ENCODE results near the gene MLH3. TPM values are rescaled to one million over a fixed set of nuclear protein-coding genes. Genes with fewer than 3 reads are reported as not detected.

The MLH3 gene
- total RNA-seq, 8 experiments from 2014 or later, result 12.2 to 37.4 (median 21.3) TPM

DNA sequence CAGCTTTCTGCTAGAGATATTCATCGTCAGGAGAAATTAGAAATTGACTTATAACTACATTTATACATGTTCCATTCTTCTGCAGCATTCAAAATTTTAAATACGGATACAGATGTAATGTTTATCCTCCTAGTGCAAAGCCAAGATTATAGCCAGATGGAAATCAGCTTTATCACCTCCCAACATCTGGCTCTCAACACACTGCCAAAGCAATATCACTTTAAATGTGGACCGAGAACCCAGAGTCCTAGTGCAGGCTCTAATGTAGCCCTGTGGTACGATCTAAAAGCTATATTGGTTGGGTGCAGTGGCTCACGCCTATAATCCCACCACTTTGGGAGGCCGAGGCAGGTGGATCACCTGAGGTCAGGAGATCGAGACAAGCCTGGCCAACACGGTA, 6.5 kb downstream of the MLH3 start:
- peak in 1 of 8 experiments; percentile 57 for ATAC-seq (replicated peaks in 6 of 8)
- WGBS, 10 experiments, result 19 to 100% (median 87%) methylated on average over 1 to 5 of the region's 8 CpGs
- Histone ChIP-seq H3K27ac (no peak overlapping the region), H3K4me3 (no peak overlapping the region), H3K4me1 (replicated peaks in 1 of 2) (no peaks in the 10 kb centered on the region)
- in situ Hi-C loops (cut with MboI; ENCODE audit: low pct_unique_long_range_greater_than_20kb in 2 of 9, low sequenced_read_pairs in 9 of 9, unreplicated experiment in 9 of 9), result no loop called here

- Histone ChIP-seq H3K4me1 (replicated peaks in 1 of 2) (no peaks in the 10 kb centered on the region), H3K27ac (no peak overlapping the region), H3K4me3 (no peak overlapping the region)
- 0 to 83% (median 47%) methylated on average over 1 to 2 of the region's 2 CpGs for WGBS, 10 experiments
- ATAC-seq (replicated peaks in 6 of 8), result no peak
- in situ Hi-C loops (cut with MboI; ENCODE audit: low pct_unique_long_range_greater_than_20kb in 2 of 9, low sequenced_read_pairs in 9 of 9, unreplicated experiment in 9 of 9), result no loop called here
Measured at GRCh38 chr14:75044322-75044721, 6.9 kb downstream of the MLH3 start.

DNA sequence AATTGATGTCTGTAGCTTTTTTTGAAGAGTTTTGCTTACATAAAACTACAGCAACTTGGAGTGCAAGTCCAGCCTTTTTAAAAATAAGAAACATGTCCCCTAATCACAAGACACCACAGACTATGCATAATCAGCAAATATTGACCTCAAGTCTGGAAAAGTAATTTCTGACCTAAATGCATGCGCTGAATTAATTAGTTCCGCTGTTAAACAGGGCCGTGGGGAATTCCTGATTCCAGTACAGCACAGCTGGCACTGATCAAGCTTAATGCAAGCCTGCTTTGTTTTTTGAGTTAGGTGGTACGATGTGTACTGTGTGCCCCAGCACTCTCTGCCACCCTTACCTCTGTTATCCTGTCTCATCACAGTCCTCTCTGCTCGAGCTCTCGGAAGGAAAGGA, 9.2 kb downstream of the MLH3 start:
- peak in 3 of 8 experiments; percentile 42 to 81 (median 45) for ATAC-seq (replicated peaks in 6 of 8)
- WGBS, 10 experiments, result 0 to 100% (median 74%) methylated on average over 1 to 6 of the region's 6 CpGs; no CpG with 5 or more reads in 1 of the 10 experiments
- in situ Hi-C loops (cut with MboI; ENCODE audit: low pct_unique_long_range_greater_than_20kb in 2 of 9, low sequenced_read_pairs in 9 of 9, unreplicated experiment in 9 of 9), result no loop called here
- H3K4me3 ChIP-seq, result no peak overlapping the region
- H3K4me1 ChIP-seq (replicated peaks in 1 of 2), result no peaks in the 10 kb centered on the region
- H3K27ac ChIP-seq, result no peak overlapping the region

DNA sequence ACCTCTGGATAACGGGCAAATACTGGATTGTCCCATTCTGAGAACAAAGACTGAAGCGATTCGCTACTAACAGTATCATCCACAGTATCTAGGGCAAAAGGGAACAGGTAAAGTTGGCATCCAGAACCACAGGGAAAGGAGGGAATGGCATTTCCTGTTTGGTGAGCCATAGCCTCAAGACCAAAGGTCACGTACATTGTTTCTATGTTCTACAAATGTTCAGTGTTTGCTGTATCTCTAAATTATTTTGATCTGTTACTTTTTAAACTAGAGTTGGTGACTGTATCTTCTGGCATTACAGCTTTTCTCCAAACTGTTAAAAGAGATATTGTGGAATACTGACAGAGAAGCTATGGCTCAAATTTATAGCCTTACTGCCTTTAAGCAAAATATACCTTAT, 9.7 kb downstream of the MLH3 start:
- no peak for ATAC-seq (replicated peaks in 6 of 8)
- in situ Hi-C loops (cut with MboI; ENCODE audit: low pct_unique_long_range_greater_than_20kb in 2 of 9, low sequenced_read_pairs in 9 of 9, unreplicated experiment in 9 of 9), result no loop called here
- no peaks in the 10 kb centered on the region for H3K4me1 ChIP-seq (replicated peaks in 1 of 2)
- no peak overlapping the region for H3K4me3 ChIP-seq
- no peak overlapping the region for H3K27ac ChIP-seq
- 60 to 100% (median 99%) methylated on average over 1 to 4 of the region's 4 CpGs for WGBS, 10 experiments

GRCh38 chr14:75040959-75041358, 10.3 kb downstream of the MLH3 start:
- Histone ChIP-seq H3K27ac (no peak overlapping the region), H3K4me3 (no peak overlapping the region), H3K4me1 (replicated peaks in 1 of 2) (no peaks in the 10 kb centered on the region)
- in situ Hi-C loops (cut with MboI; ENCODE audit: low pct_unique_long_range_greater_than_20kb in 2 of 9, low sequenced_read_pairs in 9 of 9, unreplicated experiment in 9 of 9), result no loop called here
- WGBS, 10 experiments, result 80 to 100% (median 100%) methylated on average over 1 to 2 of the region's 2 CpGs; no CpG with 5 or more reads in 4 of the 10 experiments
- no peak for ATAC-seq (replicated peaks in 6 of 8)

- no peak for ATAC-seq (replicated peaks in 6 of 8)
- in situ Hi-C loops (cut with MboI; ENCODE audit: low pct_unique_long_range_greater_than_20kb in 2 of 9, low sequenced_read_pairs in 9 of 9, unreplicated experiment in 9 of 9), result no loop called here
- Histone ChIP-seq H3K27ac (no peak overlapping the region), H3K4me3 (no peak overlapping the region), H3K4me1 (replicated peaks in 1 of 2) (no peaks in the 10 kb centered on the region)
- WGBS, 10 experiments, result 83 to 100% (median 100%) methylated on average over 1 of the region's 1 CpG; no CpG with 5 or more reads in 1 of the 10 experiments
Measured at GRCh38 chr14:75040507-75040906, 10.8 kb downstream of the MLH3 start.

- no peak overlapping the region for H3K27ac ChIP-seq
- WGBS, 10 experiments, result 0 to 100% (median 96%) methylated on average over 1 to 2 of the region's 2 CpGs; no CpG with 5 or more reads in 2 of the 10 experiments
- H3K4me3 ChIP-seq, result no peak overlapping the region
- in situ Hi-C loops (cut with MboI; ENCODE audit: low pct_unique_long_range_greater_than_20kb in 2 of 9, low sequenced_read_pairs in 9 of 9, unreplicated experiment in 9 of 9), result no loop called here
- no peak for ATAC-seq (replicated peaks in 6 of 8)
- no peaks in the 10 kb centered on the region for H3K4me1 ChIP-seq (replicated peaks in 1 of 2)
Measured at GRCh38 chr14:75032939-75033338, 18.3 kb downstream of the MLH3 start.

- WGBS, 10 experiments, result 0% methylated on average over 1 of the region's 1 CpG; no CpG with 5 or more reads in 6 of the 10 experiments
- Histone ChIP-seq H3K4me3 (no peak overlapping the region), H3K4me1 (replicated peaks in 1 of 2) (no peaks in the 10 kb centered on the region), H3K27ac (no peak overlapping the region)
- ATAC-seq (replicated peaks in 6 of 8), result no peak
- in situ Hi-C loops (cut with MboI; ENCODE audit: low pct_unique_long_range_greater_than_20kb in 2 of 9, low sequenced_read_pairs in 9 of 9, unreplicated experiment in 9 of 9), result no loop called here
Measured at GRCh38 chr14:75030147-75030546, 21.1 kb downstream of the MLH3 start.

DNA sequence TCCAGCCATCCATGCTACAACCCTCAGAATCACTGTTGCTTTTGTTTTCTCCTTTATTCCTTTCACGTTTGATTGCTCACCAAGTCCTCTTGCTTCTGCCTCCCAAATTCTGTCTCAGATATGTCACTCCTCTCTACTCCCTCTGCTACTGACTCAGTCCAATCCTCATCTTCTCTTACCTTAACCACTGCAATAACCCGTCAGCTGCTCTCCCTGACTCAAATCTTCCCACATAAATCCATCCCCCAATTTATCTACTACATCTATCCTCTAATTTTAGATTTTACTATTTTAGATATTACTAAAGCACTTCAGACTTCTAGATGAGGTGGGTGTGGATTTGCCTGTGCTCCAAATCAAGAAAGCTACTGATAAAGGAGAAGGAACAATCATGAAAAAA, 25.4 kb downstream of the MLH3 start:
- no peak for ATAC-seq (replicated peaks in 6 of 8)
- in situ Hi-C loops (cut with MboI; ENCODE audit: low pct_unique_long_range_greater_than_20kb in 2 of 9, low sequenced_read_pairs in 9 of 9, unreplicated experiment in 9 of 9), result no loop called here

GRCh38 chr14:75025082-75025481, 26.2 kb downstream of the MLH3 start:
- WGBS, 10 experiments, result 53 to 100% (median 89%) methylated on average over 2 to 4 of the region's 4 CpGs; no CpG with 5 or more reads in 1 of the 10 experiments

More for the DNA sequence above, 25.4 kb downstream of the MLH3 start:
- H3K27ac ChIP-seq, result no peak overlapping the region
- H3K4me1 ChIP-seq (replicated peaks in 1 of 2), result no peaks in the 10 kb centered on the region
- 82 to 100% (median 88%) methylated on average over 1 to 2 of the region's 2 CpGs for WGBS, 10 experiments
- no peak overlapping the region for H3K4me3 ChIP-seq

DNA sequence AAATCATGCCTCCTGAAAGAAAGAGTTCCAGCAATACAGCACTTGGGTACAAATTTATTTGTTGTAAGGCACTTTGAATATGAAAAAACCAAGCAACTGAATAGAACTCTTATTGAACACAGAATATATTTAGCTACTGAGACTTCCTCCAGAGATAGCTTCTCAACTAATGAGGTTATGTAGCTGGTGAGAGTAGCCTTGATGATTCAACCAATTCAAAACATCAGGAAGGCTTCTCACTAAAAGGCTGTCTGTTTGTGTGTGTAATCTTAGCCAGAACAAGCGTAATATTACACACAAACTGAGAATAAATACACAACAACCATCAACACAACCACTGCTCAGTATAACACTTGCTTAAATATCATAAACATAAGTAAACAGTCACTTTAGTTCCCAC, 28.2 kb downstream of the MLH3 start:
- no peak for ATAC-seq (replicated peaks in 6 of 8)
- H3K27ac ChIP-seq, result no peak overlapping the region
- 80 to 100% (median 95%) methylated on average over 1 of the region's 1 CpG; no CpG with 5 or more reads in 4 of the 10 experiments for WGBS, 10 experiments
- in situ Hi-C loops (cut with MboI; ENCODE audit: low pct_unique_long_range_greater_than_20kb in 2 of 9, low sequenced_read_pairs in 9 of 9, unreplicated experiment in 9 of 9), result no loop called here
- no peaks in the 10 kb centered on the region for H3K4me1 ChIP-seq (replicated peaks in 1 of 2)
- no peak overlapping the region for H3K4me3 ChIP-seq

More at GRCh38 chr14:75025082-75025481, 26.2 kb downstream of the MLH3 start:
- Histone ChIP-seq H3K4me3 (no peak overlapping the region), H3K27ac (no peak overlapping the region), H3K4me1 (replicated peaks in 1 of 2) (no peaks in the 10 kb centered on the region)
- peak in 1 of 8 experiments; percentile 47 for ATAC-seq (replicated peaks in 6 of 8)
- in situ Hi-C loops (cut with MboI; ENCODE audit: low pct_unique_long_range_greater_than_20kb in 2 of 9, low sequenced_read_pairs in 9 of 9, unreplicated experiment in 9 of 9), result no loop called here

DNA sequence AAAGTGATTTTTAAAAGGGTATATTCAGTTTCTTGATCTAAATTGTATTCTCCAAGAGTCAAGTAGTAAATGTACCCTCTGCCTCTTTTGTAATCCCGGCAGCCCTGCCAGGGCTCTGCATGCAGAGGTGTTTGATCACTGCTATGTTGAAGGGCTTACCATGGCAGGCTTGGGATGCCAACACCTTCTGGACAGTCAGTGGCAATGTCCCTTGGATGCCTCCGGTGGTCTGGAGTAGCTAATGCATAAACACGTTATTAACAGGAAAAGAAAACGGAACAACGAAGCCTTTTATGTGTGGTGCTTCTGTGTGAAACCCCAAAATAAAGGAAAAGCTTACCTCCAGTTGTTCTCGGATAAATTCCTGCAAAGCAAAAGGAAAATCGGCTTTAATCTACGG, 28.6 kb downstream of the MLH3 start:
- Histone ChIP-seq H3K4me1 (replicated peaks in 1 of 2) (no peaks in the 10 kb centered on the region), H3K4me3 (no peak overlapping the region), H3K27ac (no peak overlapping the region)
- no peak for ATAC-seq (replicated peaks in 6 of 8)
- 59 to 100% (median 85%) methylated on average over 3 to 8 of the region's 8 CpGs for WGBS, 10 experiments
- in situ Hi-C loops (cut with MboI; ENCODE audit: low pct_unique_long_range_greater_than_20kb in 2 of 9, low sequenced_read_pairs in 9 of 9, unreplicated experiment in 9 of 9), result no loop called here

DNA sequence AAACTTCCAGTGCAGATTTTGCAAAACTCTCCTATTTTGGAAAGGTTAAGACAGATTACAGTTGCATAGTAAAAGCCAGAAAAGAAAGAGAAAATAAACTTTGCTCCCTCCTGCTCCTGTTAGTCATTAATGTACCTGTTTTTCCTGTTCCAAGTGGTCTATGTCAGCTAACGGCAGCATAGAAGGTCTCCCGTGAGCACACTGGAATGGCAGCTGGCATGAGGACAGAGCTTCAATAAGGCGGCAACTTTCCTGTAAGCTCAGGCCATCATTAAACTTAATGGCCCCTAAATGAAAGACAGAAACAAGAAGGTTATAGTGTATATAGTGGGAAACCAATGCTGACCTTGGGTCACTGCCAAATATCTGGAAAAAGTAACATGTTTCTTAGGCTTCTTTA, 32.6 kb downstream of the MLH3 start:
- in situ Hi-C loops (cut with MboI; ENCODE audit: low pct_unique_long_range_greater_than_20kb in 2 of 9, low sequenced_read_pairs in 9 of 9, unreplicated experiment in 9 of 9), result no loop called here
- WGBS, 10 experiments, result 80 to 100% (median 100%) methylated on average over 1 to 3 of the region's 3 CpGs; no CpG with 5 or more reads in 1 of the 10 experiments
- Histone ChIP-seq H3K4me3 (no peak overlapping the region), H3K4me1 (replicated peaks in 1 of 2) (no peaks in the 10 kb centered on the region), H3K27ac (no peak overlapping the region)
- ATAC-seq (replicated peaks in 6 of 8), result no peak

DNA sequence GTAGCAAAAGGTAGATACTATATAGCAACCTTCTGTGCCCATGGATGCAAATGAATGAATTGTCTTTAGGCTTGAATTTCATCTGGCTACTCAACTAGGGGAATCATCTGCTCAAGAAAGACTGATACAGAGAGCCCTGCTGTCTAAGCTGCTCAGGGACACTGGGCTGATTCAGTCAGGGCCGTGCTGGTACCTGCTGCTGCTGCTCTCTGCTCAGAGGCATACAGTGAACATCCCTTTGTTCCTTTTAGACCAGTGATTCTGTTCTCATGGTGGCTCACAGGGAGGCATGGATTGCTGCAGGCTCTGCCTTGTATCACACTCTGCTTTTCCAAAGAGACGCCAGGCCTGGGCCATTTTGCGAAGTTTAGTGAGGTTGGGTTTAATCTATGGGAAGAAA, 34.5 kb downstream of the MLH3 start:
- Histone ChIP-seq H3K4me1 (replicated peaks in 1 of 2) (no peaks in the 10 kb centered on the region), H3K4me3 (no peak overlapping the region), H3K27ac (no peak overlapping the region)
- in situ Hi-C loops (cut with MboI; ENCODE audit: low pct_unique_long_range_greater_than_20kb in 2 of 9, low sequenced_read_pairs in 9 of 9, unreplicated experiment in 9 of 9), result no loop called here
- WGBS, 10 experiments, result 40 to 94% (median 92%) methylated on average over 1 to 3 of the region's 3 CpGs; no CpG with 5 or more reads in 5 of the 10 experiments
- ATAC-seq (replicated peaks in 6 of 8), result no peak

Data from motor neuron (in vitro differentiated cells).